ENCODE results near the gene TRAPPC6A. TPM values are rescaled to one million over a fixed set of nuclear protein-coding genes. Genes with fewer than 3 reads are reported as not detected.

The TRAPPC6A gene
- total and polyA plus RNA-seq, 2 of the 4 experiments (the other 2 are of a cell fraction), result 4.1 to 13.4 TPM

GRCh38 chr19:45186509-45187334, 8.7 kb upstream of the TRAPPC6A start:
- H3K79me1 ChIP-seq (ENCODE audit: low read depth in 1 of 2, low read length in 2 of 2), result peaks cover 0 to 10% of the 10 kb centered on the region in 2 experiments; a peak in 2 of 4 replicates
- H3K9ac ChIP-seq (ENCODE audit: low read depth, low read length), result no peak overlapping the region
- in situ Hi-C loops (cut with MboI; ENCODE audit: low sequenced_read_pairs) (no loop called here), dilution Hi-C loops (cut with HindIII; ENCODE audit: low sequenced_read_pairs, unreplicated experiment) (no loop called here), intact Hi-C loops (cut with micrococcal nuclease) (no loop called here)
- H3K9me3 ChIP-seq (ENCODE audit: control insufficient read depth, insufficient read depth, low read length), result no peaks in the 10 kb centered on the region; the same call in 1 of the 2 replicates
- H4K91ac ChIP-seq (ENCODE audit: insufficient read depth, low read depth, low read length), result no peak overlapping the region
- POLR2A ChIA-PET (ENCODE audit: unreplicated experiment), result interaction anchor here (0.6 kb wide), 1 partner anchor 16 kb away, joined by 15 read pairs; no protein-coding TSS in a partner anchor
- H3K23ac ChIP-seq (ENCODE audit: low read depth, low read length), result no peak overlapping the region
- DNase-seq (peak; percentile 62), ATAC-seq (ENCODE audit: low read depth) (peak; percentile 72)
- H4K5ac ChIP-seq (ENCODE audit: low read depth, low read length), result no peak overlapping the region
- no peaks in the 10 kb centered on the region for H3K9me1 ChIP-seq (ENCODE audit: insufficient read depth, low read length)
- no peak overlapping the region for H2AFZ ChIP-seq (replicated peaks; ENCODE audit: low read length, poor library complexity)
- H3K4ac ChIP-seq (ENCODE audit: low read depth, low read length), result no peak overlapping the region
- no peak overlapping the region for H2BK20ac ChIP-seq (ENCODE audit: low read depth, low read length)
- no peak overlapping the region for H3K4me2 ChIP-seq (ENCODE audit: low read depth, low read length)
- no peaks in the 10 kb centered on the region for H3K36me3 ChIP-seq (ENCODE audit: control insufficient read depth, insufficient read depth, low read length)
- no peaks in the 10 kb centered on the region for H3K4me1 ChIP-seq (ENCODE audit: control insufficient read depth, insufficient read depth, low read length)
- H3K27ac ChIP-seq (ENCODE audit: insufficient read depth, low read length), result no peak overlapping the region
- no peak overlapping the region for H3K56ac ChIP-seq (ENCODE audit: extremely low read depth, insufficient read depth, low read length)
- no peak overlapping the region for H2BK5ac ChIP-seq (ENCODE audit: low read depth, low read length, poor library complexity, severe bottlenecking)
- H3K18ac ChIP-seq (ENCODE audit: low read depth, low read length), result no peak overlapping the region
- no peak overlapping the region for H2AK5ac ChIP-seq (ENCODE audit: low read depth, low read length)
- 91% methylated on average over 7 of the region's 12 CpGs; no CpG with 5 or more reads in 1 of the 2 experiments for WGBS, 2 experiments (ENCODE audit: extremely low coverage in 2 of 2, insufficient read length in 1 of 2)
- no peak overlapping the region for H3K4me3 ChIP-seq (ENCODE audit: insufficient read depth, low read depth, low read length)
- no peak overlapping the region for H4K8ac ChIP-seq (ENCODE audit: low read depth in 2 of 2, low read length in 2 of 2)
- no peak overlapping the region for H2BK15ac ChIP-seq (ENCODE audit: low read depth, low read length)
- H3K27me3 ChIP-seq (ENCODE audit: control insufficient read depth, insufficient read depth, low read length), result no peaks in the 10 kb centered on the region
- BruUV-seq (replicated peaks), result no TSS peak
- H2BK120ac ChIP-seq (ENCODE audit: low read depth, low read length), result no peak overlapping the region
- H4K20me1 ChIP-seq (ENCODE audit: insufficient read depth, low read length), result peaks cover 4% of the 10 kb centered on the region; the same call in 1 of the 2 replicates
- H2AK9ac ChIP-seq (replicated peaks; ENCODE audit: low read depth, low read length, poor library complexity), result no peak overlapping the region
- H3K14ac ChIP-seq (replicated peaks; ENCODE audit: low read depth, low read length), result no peak overlapping the region
- CTCF ChIA-PET, result interaction anchor here (0.8 to 1.2 kb wide), 2 partner anchors 13 to 45 kb away, joined by 3 to 4 read pairs; no protein-coding TSS in a partner anchor
- no peak for TF ChIP-seq RFX5 (IDR thresholded peaks at IDR 0.05; ENCODE audit: low read depth, low read length)
- TF ChIP-seq CHD1 (IDR thresholded peaks at IDR 0.05; ENCODE audit: low read depth, low read length), result no peak
- TF ChIP-seq MAFK (IDR thresholded peaks at IDR 0.05; ENCODE audit: low read depth, low read length), result no peak
- TF ChIP-seq CEBPB (IDR thresholded peaks at IDR 0.05; ENCODE audit: low read depth, low read length), result no peak
- TF ChIP-seq BHLHE40 (IDR thresholded peaks at IDR 0.05; ENCODE audit: low read depth, low read length), result no peak
- no peak for TF ChIP-seq SMC3 (IDR thresholded peaks at IDR 0.05; ENCODE audit: low read depth, low read length)
- no peak for TF ChIP-seq MXI1 (IDR thresholded peaks at IDR 0.05; ENCODE audit: borderline replicate concordance, low read depth, low read length)
- TF ChIP-seq RCOR1 (IDR thresholded peaks at IDR 0.05; ENCODE audit: insufficient replicate concordance, low read length), result no peak
- TF ChIP-seq MAZ (IDR thresholded peaks at IDR 0.05; ENCODE audit: borderline replicate concordance, low read depth, low read length), result no peak
- TF ChIP-seq POLR2A (IDR thresholded peaks at IDR 0.05; ENCODE audit: low read depth, low read length), result no peak
- TF ChIP-seq FOS (IDR thresholded peaks at IDR 0.05; ENCODE audit: low read depth, low read length), result no peak
- no peak for TF ChIP-seq RAD21 (IDR thresholded peaks at IDR 0.05; ENCODE audit: low read length)
- no peak for TF ChIP-seq CTCF (conservative IDR thresholded peaks at IDR 0.05; ENCODE audit: low read depth, low read length)
- no peak for TF ChIP-seq ELK1 (IDR thresholded peaks at IDR 0.05; ENCODE audit: borderline replicate concordance, low read depth, low read length)

All from IMR-90 (cell line).